Smooth muscle cell (in vitro differentiated cells): Measurements from ENCODE around the gene SLC32A1. TPM values are rescaled to one million over a fixed set of nuclear protein-coding genes. Genes with fewer than 3 reads are reported as not detected.

Source experiments
- DNase-seq: peaks from one replicate; lab custom pipeline; 2025; ENCODE audit not compliant: unreplicated experiment; lab: John Stamatoyannopoulos, UW
- H2AFZ ChIP-seq: fragments of 200-600 bp; sonication (generic); 2 replicates; pipeline ENCODE4 v1.6.0; 2016; ENCODE audit warnings: antibody characterized with exemption, low read depth, mild to moderate bottlenecking
- H3F3A ChIP-seq: fragments of 200-600 bp; sonication (generic); 2 replicates; pipeline ENCODE4 v1.6.0; 2017; ENCODE audit warnings: antibody characterized with exemption, low read depth
- H3K27ac ChIP-seq: fragments of 200-600 bp; sonication (generic); 2 replicates; pipeline ENCODE4 v1.5.1; 2016; ENCODE audit warnings: low read depth, mild to moderate bottlenecking
- H3K27me3 ChIP-seq: fragments of 200-600 bp; sonication (generic); 2 replicates; pipeline ENCODE4 v1.6.1; 2016; ENCODE audit warnings: low read depth, mild to moderate bottlenecking
- H3K36me3 ChIP-seq: fragments of 200-600 bp; sonication (generic); 2 replicates; pipeline ENCODE4 v1.5.1; 2016; ENCODE audit warnings: low read depth
- H3K4me1 ChIP-seq: fragments of 200-600 bp; sonication (generic); 2 replicates; pipeline ENCODE4 v1.5.1; 2016; ENCODE audit warnings: low read depth
- H3K4me2 ChIP-seq: fragments of 200-600 bp; sonication (generic); 2 replicates; pipeline ENCODE4 v1.6.0; 2016; ENCODE audit warnings: mild to moderate bottlenecking
- H3K4me3 ChIP-seq: fragments of 200-600 bp; sonication (generic); 2 replicates; pipeline ENCODE4 v1.5.1; 2016; ENCODE audit warnings: mild to moderate bottlenecking
- H3K79me2 ChIP-seq: fragments of 200-600 bp; sonication (generic); 2 replicates; pipeline ENCODE4 v1.6.0; 2016; ENCODE audit warnings: low read depth, mild to moderate bottlenecking
- H3K9ac ChIP-seq: fragments of 200-600 bp; sonication (generic); 2 replicates; pipeline ENCODE4 v1.6.0; 2016; ENCODE audit warnings: low read depth
- H3K9me3 ChIP-seq: fragments of 200-600 bp; sonication (generic); replicated peaks from 2 replicates; pipeline ENCODE4 v1.5.1; 2016; ENCODE audit warnings: low read depth
- H4K20me1 ChIP-seq: fragments of 200-600 bp; sonication (generic); 2 replicates; pipeline ENCODE4 v1.6.0; 2016; ENCODE audit warnings: low read depth
- WGBS: methylation state at CpG from one replicate; pipeline ENCODE4 v1.1.7; 2016; ENCODE audit warnings: low lambda C conversion rate; 5-methylcytosine and 5-hydroxymethylcytosine counted together
- polyA plus RNA-seq: library from polyadenylated mRNA; unstranded; fragments of >200 nt; fragmentation: Nextera tagmentation; extraction: Ambion mirVana; gene quantifications from 2 replicates; pipeline ENCODE4 v1.2.1, GENCODE V29; 2016
- small RNA-seq: library from RNA; depleted of rRNA; stranded (forward); fragments of <200 nt; gene quantifications from one replicate; pipeline ENCODE3, GENCODE V24; 2014
- total RNA-seq: library from RNA; depleted of rRNA; stranded (reverse); fragments of >200 nt; gene quantifications from 2 replicates; pipeline ENCODE4 v1.2.3, GENCODE V29; 2014
- TF ChIP-seq, protein P1 (sequence below): fragments of 200-600 bp; sonication (generic); IDR thresholded peaks from 2 replicates; pipeline ENCODE4 v1.5.1; 2017; ENCODE audit warnings: borderline replicate concordance, mild to moderate bottlenecking, antibody characterized with exemption; ENCODE audit not compliant: insufficient read depth, poor library complexity, severe bottlenecking

SLC32A1 gene
- total and polyA plus RNA-seq, 2 experiments from 2014 or later, result not detected

DNA sequence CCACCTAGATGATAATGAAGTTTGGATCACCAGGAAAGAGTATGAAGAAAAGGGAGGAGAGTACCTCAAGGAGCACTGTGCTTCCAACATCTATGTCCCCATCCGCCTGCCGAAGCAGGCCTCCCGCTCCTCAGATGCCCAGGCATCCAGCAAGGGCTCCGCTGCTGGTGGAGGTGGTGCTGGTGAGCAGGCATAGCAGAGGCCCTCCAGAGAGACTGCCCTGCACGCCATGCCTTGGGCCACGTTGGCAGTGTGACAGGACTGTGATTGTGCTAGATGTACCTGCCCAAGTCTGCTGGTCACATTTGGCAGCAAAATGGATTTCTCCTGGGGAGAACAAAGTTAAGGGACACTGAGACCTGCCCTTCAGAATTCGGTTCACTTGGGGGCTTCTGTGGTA lies 47.3 kb downstream of the SLC32A1 start:
- no peak overlapping the region for H3K9ac ChIP-seq
- no peak for DNase-seq
- WGBS, result over 99% methylated on average over 7 of the region's 7 CpGs
- no peak overlapping the region for H3K4me2 ChIP-seq
- H2AFZ ChIP-seq, result no peak overlapping the region
- no peaks in the 10 kb centered on the region for H4K20me1 ChIP-seq
- no peaks in the 10 kb centered on the region for H3K79me2 ChIP-seq
- no peak overlapping the region for H3K27ac ChIP-seq
- H3K9me3 ChIP-seq, result no peaks in the 10 kb centered on the region
- peaks cover 12% of the 10 kb centered on the region for H3K36me3 ChIP-seq
- no peak overlapping the region for H3K4me3 ChIP-seq
- TF ChIP-seq, protein P1, sequence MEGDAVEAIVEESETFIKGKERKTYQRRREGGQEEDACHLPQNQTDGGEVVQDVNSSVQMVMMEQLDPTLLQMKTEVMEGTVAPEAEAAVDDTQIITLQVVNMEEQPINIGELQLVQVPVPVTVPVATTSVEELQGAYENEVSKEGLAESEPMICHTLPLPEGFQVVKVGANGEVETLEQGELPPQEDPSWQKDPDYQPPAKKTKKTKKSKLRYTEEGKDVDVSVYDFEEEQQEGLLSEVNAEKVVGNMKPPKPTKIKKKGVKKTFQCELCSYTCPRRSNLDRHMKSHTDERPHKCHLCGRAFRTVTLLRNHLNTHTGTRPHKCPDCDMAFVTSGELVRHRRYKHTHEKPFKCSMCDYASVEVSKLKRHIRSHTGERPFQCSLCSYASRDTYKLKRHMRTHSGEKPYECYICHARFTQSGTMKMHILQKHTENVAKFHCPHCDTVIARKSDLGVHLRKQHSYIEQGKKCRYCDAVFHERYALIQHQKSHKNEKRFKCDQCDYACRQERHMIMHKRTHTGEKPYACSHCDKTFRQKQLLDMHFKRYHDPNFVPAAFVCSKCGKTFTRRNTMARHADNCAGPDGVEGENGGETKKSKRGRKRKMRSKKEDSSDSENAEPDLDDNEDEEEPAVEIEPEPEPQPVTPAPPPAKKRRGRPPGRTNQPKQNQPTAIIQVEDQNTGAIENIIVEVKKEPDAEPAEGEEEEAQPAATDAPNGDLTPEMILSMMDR, result no peak
- H3K27me3 ChIP-seq, result no peaks in the 10 kb centered on the region
- H3F3A ChIP-seq, result no peaks in the 10 kb centered on the region
- no peaks in the 10 kb centered on the region for H3K4me1 ChIP-seq

DNA sequence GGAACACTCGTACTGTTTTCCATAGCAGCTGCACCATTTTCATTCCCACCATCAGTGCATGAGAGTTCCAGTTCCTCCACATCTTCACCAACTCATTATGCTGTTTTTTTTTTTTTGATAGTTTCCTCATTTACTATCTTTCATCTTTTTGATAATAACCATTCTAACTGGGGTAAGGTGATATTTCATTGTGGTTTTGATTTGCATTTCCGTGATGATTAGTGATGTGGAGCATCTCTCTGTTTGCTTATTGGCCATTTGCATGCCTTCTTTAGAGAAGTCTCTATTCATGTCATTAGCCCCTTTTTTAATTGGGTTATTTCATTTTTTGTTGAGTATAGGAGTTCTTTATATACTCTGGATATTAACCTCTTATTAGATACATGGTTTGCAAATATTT lies 49.9 kb downstream of the SLC32A1 start:
- WGBS, result 92% methylated on average over 2 of the region's 2 CpGs

DNA sequence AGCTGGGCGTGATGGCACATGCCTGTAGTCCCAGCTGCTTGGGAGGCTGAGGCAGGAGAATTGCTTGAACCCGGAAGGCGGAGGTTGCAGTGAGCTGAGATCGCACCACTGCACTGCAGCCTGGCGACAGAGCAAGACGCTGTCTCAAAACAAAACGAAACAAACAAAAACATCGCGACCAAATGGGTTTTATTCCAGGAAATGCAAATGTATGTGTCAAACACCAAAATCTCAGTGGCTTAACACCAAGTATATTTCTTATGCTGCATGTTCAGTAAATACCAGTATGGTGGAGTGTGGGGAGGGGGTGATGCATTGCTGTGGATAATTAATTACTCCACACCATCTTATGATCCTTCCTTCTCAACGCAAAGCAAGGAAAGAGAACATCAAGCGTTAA lies 52.1 kb downstream of the SLC32A1 start:
- TF ChIP-seq, protein P1, result no peak
- Histone ChIP-seq H3K27ac (no peak overlapping the region), H3K4me1 (peaks cover 4% of the 10 kb centered on the region), H3K9ac (no peak overlapping the region), H4K20me1 (no peaks in the 10 kb centered on the region), H3K36me3 (peaks cover 12% of the 10 kb centered on the region), H3K4me2 (no peak overlapping the region), H3K79me2 (no peaks in the 10 kb centered on the region), H3K9me3 (no peaks in the 10 kb centered on the region), H3F3A (peaks cover 9% of the 10 kb centered on the region), H3K4me3 (no peak overlapping the region), H2AFZ (no peak overlapping the region), H3K27me3 (no peaks in the 10 kb centered on the region)
- no peak for DNase-seq
- 98% methylated on average over 11 of the region's 11 CpGs for WGBS

More for the DNA sequence above, 49.9 kb downstream of the SLC32A1 start:
- Histone ChIP-seq H3K4me2 (no peak overlapping the region), H4K20me1 (no peaks in the 10 kb centered on the region), H3K9me3 (no peaks in the 10 kb centered on the region), H3F3A (no peaks in the 10 kb centered on the region), H3K4me1 (no peaks in the 10 kb centered on the region), H3K27ac (no peak overlapping the region), H2AFZ (no peak overlapping the region), H3K4me3 (no peak overlapping the region), H3K27me3 (no peaks in the 10 kb centered on the region), H3K36me3 (peaks cover 12% of the 10 kb centered on the region), H3K79me2 (no peaks in the 10 kb centered on the region), H3K9ac (no peak overlapping the region)
- TF ChIP-seq, protein P1, result no peak
- DNase-seq, result no peak

Small RNA genes lying within 50 kb of the gene (small RNA-seq; reads per million reads assigned to genes)
- gene RF00017, result not detected

Other genes starting within 250 kb of the SLC32A1 start
- gene ADIG, start 143.3 kb upstream of the SLC32A1 start, total RNA-seq, result not detected in 2 replicates
- gene ADIG, start 143.3 kb upstream of the SLC32A1 start, polyA plus RNA-seq, result not detected in 2 replicates
- gene ARHGAP40, start 122.7 kb upstream of the SLC32A1 start, total RNA-seq, result 0.22 TPM in 2 replicates
- gene ARHGAP40, start 122.7 kb upstream of the SLC32A1 start, polyA plus RNA-seq, result 1.1 TPM in 1 of 2 replicates, not detected in the other
- gene ACTR5, start 24.0 kb downstream of the SLC32A1 start, total RNA-seq, result 7.1 and 9.8 TPM in 2 replicates
- gene ACTR5, start 24.0 kb downstream of the SLC32A1 start, polyA plus RNA-seq, result 6.4 and 6.9 TPM in 2 replicates
- gene PPP1R16B, start 81.2 kb downstream of the SLC32A1 start, total RNA-seq, result not detected in 2 replicates
- not detected in 2 replicates for gene PPP1R16B, start 81.2 kb downstream of the SLC32A1 start, polyA plus RNA-seq
- gene FAM83D, start 201.9 kb downstream of the SLC32A1 start, total RNA-seq, result 4.8 and 10.7 TPM in 2 replicates
- 3.4 and 5.7 TPM in 2 replicates for gene FAM83D, start 201.9 kb downstream of the SLC32A1 start, polyA plus RNA-seq
- 9.5 and 10.7 TPM in 2 replicates for gene DHX35, start 237.9 kb downstream of the SLC32A1 start, total RNA-seq
- gene DHX35, start 237.9 kb downstream of the SLC32A1 start, polyA plus RNA-seq, result 4.1 and 4.5 TPM in 2 replicates